ENCODE results near the gene MRPL44. TPM values are rescaled to one million over a fixed set of nuclear protein-coding genes. Genes with fewer than 3 reads are reported as not detected.

The MRPL44 gene
- total and polyA plus RNA-seq, 2 of the 8 experiments (the other 6 are each of a cell fraction or from before 2014, with no cell fraction given), result 32.0 to 53.2 TPM

GRCh38 chr2:223932816-223933800 lies 24.2 kb upstream of the MRPL44 start (continued):
- TF ChIP-seq RFX5 (IDR thresholded peaks at IDR 0.05; ENCODE audit: borderline replicate concordance, low read depth, low read length) (no peak), NANOG (IDR thresholded peaks at IDR 0.05; ENCODE audit: insufficient read depth, low read depth, low read length, poor library complexity, severe bottlenecking) (no peak), EP300 (IDR thresholded peaks at IDR 0.05; ENCODE audit: borderline replicate concordance in 1 of 2, low read depth in 2 of 2, low read length in 2 of 2) (no peak), BCL11A (IDR thresholded peaks at IDR 0.05; ENCODE audit: low read depth in 2 of 2, low read length in 2 of 2) (no peak), JUND (IDR thresholded peaks at IDR 0.05; ENCODE audit: low read length) (no peak), RXRA (IDR thresholded peaks at IDR 0.05; ENCODE audit: insufficient read depth, low read depth, low read length) (no peak)

Data from H1 (cell line).